HEK293T (cell line): ENCODE measurements around the gene KRTAP13-2.

ENCODE experiments used
- CTCF ChIA-PET: fragments of 350-600 bp; formaldehyde crosslinking; extraction: SDS; loops from one replicate; lab custom pipeline; 2021; ENCODE audit warnings: antibody characterized with exemption, inconsistent platforms; lab: Yijun Ruan, JAX
- POLR2A ChIA-PET: fragments of 350-600 bp; formaldehyde crosslinking; extraction: SDS; loops from one replicate; lab custom pipeline; 2020; ENCODE audit warnings: antibody characterized with exemption, inconsistent platforms; lab: Yijun Ruan, JAX
- DNase-seq: peaks from one replicate; pipeline ENCODE4 v3.0.0; 2012; ENCODE audit warnings: mixed read lengths; ENCODE audit errors: extremely low spot score
- ARNT ChIP-seq: fragments of 450-650 bp; IDR thresholded peaks from 2 replicates; pipeline ENCODE4 v1.6.1; 2017; ENCODE audit warnings: mild to moderate bottlenecking
- BHLHE40 ChIP-seq: fragments of 450-650 bp; IDR thresholded peaks from 2 replicates; pipeline ENCODE4 v1.6.1; 2016; ENCODE audit warnings: mild to moderate bottlenecking, moderate library complexity, borderline replicate concordance
- CTBP1 ChIP-seq: fragments of 450-650 bp; IDR thresholded peaks from 2 replicates; pipeline ENCODE4 v1.6.1; 2016; ENCODE audit warnings: borderline replicate concordance
- ELF4 ChIP-seq: fragments of 450-650 bp; IDR thresholded peaks from 2 replicates; pipeline ENCODE4 v1.6.1; 2017; ENCODE audit warnings: antibody characterized with exemption
- FOXA1 ChIP-seq: fragments of 450-650 bp; IDR thresholded peaks from 2 replicates; pipeline ENCODE4 v1.6.1; 2016; ENCODE audit warnings: mild to moderate bottlenecking
- FOXK2 ChIP-seq: fragments of 450-650 bp; IDR thresholded peaks from 2 replicates; pipeline ENCODE4 v1.6.1; 2016; ENCODE audit warnings: mild to moderate bottlenecking
- FOXM1 ChIP-seq: fragments of 450-650 bp; IDR thresholded peaks from 2 replicates; pipeline ENCODE4 v1.6.1; 2017; ENCODE audit warnings: mild to moderate bottlenecking, borderline replicate concordance
- HDGF ChIP-seq: fragments of 450-650 bp; IDR thresholded peaks from 2 replicates; pipeline ENCODE4 v1.6.1; 2017; ENCODE audit warnings: antibody characterized with exemption, borderline replicate concordance
- L3MBTL2 ChIP-seq: fragments of 450-650 bp; conservative IDR thresholded peaks from 2 replicates; pipeline ENCODE4 v1.6.1; 2016; ENCODE audit warnings: mild to moderate bottlenecking
- LEF1 ChIP-seq: fragments of 450-650 bp; IDR thresholded peaks from 2 replicates; pipeline ENCODE4 v1.6.1; 2017; ENCODE audit warnings: mild to moderate bottlenecking, borderline replicate concordance
- NFRKB ChIP-seq: fragments of 450-650 bp; IDR thresholded peaks from 2 replicates; pipeline ENCODE4 v1.6.1; 2016; ENCODE audit warnings: mild to moderate bottlenecking, moderate library complexity
- SP1 ChIP-seq: fragments of 450-650 bp; IDR thresholded peaks from 2 replicates; pipeline ENCODE4 v1.6.1; 2017
- SUZ12 ChIP-seq: fragments of 450-650 bp; IDR thresholded peaks from 2 replicates; pipeline ENCODE4 v1.6.1; 2016; ENCODE audit warnings: mild to moderate bottlenecking
- TARDBP ChIP-seq: fragments of 450-650 bp; IDR thresholded peaks from 2 replicates; pipeline ENCODE4 v1.6.1; 2016
- ZNF384 ChIP-seq: fragments of 450-650 bp; IDR thresholded peaks from 2 replicates; pipeline ENCODE4 v1.6.1; 2016
- TF ChIP-seq, protein P1 (sequence below): fragments of 450-650 bp; IDR thresholded peaks from 2 replicates; pipeline ENCODE4 v1.6.1; 2016

Gene KRTAP13-2

DNA sequence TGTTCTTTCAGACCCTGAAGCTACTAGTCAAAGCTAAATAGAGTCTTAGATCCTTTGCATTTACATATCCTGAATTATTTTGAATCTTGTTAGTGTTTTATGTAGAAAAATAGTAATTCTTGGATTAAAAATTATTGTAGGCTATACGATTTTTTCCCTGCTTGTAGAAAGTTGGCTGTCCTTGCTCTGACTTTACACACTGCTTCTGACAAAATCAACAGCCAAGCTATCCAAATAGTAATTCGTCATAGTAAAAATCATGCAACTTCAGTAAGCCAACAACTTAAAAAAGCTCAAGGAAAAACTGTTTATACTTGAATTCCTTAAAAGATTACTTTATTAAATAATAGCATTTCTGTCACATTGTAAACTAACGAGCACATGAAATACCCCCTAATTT, 16.2 kb downstream of the KRTAP13-2 start:
- CTCF ChIA-PET = no interaction called here
- POLR2A ChIA-PET = no interaction called here
- no peak for TF ChIP-seq ARNT
- TF ChIP-seq, protein P1, sequence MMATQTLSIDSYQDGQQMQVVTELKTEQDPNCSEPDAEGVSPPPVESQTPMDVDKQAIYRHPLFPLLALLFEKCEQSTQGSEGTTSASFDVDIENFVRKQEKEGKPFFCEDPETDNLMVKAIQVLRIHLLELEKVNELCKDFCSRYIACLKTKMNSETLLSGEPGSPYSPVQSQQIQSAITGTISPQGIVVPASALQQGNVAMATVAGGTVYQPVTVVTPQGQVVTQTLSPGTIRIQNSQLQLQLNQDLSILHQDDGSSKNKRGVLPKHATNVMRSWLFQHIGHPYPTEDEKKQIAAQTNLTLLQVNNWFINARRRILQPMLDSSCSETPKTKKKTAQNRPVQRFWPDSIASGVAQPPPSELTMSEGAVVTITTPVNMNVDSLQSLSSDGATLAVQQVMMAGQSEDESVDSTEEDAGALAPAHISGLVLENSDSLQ = no peak
- no peak for TF ChIP-seq NFRKB
- no peak for TF ChIP-seq ELF4
- no peak for TF ChIP-seq HDGF
- TF ChIP-seq FOXA1 = no peak
- DNase-seq = no peak

DNA sequence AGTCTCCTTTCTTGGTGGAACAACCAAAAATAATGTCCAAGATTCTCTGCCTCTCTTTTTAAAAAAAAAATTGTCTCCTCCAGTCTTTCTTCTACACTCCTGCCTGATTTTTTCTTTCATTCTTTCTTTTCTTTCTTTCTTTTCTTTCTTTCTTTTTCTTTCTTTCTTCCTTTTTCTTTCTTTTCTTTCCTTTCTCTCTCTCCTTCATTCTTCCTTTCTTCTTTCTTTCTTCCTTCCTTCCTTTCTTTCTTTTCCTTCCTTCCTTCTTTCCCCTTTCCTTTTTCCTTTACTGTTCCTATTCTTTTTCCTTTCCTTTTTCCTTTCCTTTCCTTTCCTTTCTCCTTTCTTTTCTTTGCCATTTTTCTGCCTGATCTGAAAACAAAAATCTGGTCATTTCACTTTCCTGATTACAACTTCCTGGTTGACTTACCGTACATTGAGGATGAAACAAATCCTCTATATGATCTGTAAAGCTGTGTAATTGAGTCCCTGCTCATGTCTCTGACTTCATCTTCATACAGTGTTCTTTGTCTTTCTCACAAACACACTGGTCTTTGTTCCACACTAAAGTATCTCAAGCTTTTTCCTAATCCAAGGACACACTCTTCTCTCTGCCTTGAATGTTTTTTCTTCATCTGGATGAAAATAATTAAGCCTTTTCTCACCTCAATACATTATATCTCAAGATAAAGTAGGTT, 17.6 kb downstream of the KRTAP13-2 start:
- ChIA-PET CTCF (no interaction called here), POLR2A (no interaction called here)
- DNase-seq = no peak
- TF ChIP-seq FOXM1 = no peak
- no peak for TF ChIP-seq FOXK2
- no peak for TF ChIP-seq SUZ12
- TF ChIP-seq FOXA1 = no peak
- no peak for TF ChIP-seq TARDBP
- no peak for TF ChIP-seq ELF4
- TF ChIP-seq, protein P1 = no peak
- no peak for TF ChIP-seq NFRKB
- no peak for TF ChIP-seq HDGF
- TF ChIP-seq LEF1 = no peak
- TF ChIP-seq BHLHE40 = no peak
- no peak for TF ChIP-seq CTBP1
- TF ChIP-seq ARNT = no peak
- no peak for TF ChIP-seq SP1
- TF ChIP-seq ZNF384 = no peak

DNA sequence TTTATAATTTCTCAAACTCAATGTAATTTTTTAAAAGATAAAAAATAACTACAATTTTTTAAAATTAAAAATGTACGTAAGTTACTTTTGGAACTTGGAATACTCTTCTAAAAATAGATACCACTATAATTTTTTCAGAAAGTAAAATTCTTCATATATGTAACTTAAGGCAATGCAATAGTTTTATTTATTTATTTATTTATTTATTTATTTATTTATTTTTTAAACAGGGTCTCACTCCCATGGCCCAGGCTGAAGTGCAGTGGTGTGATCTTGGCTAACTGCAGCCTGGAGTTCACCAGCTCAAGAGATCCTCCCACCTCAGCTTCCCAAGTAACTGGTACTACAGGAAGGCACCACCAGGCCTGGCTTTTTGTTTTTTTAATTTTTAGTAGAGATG, 20.5 kb downstream of the KRTAP13-2 start:
- ChIA-PET CTCF (interaction anchor here (0.7 kb wide), 1 partner anchor 13 kb away, joined by 4 read pairs; no protein-coding TSS in a partner anchor), POLR2A (no interaction called here)
- DNase-seq = no peak
- no peak for TF ChIP-seq SP1
- no peak for TF ChIP-seq LEF1
- no peak for TF ChIP-seq HDGF
- TF ChIP-seq SUZ12 = no peak
- no peak for TF ChIP-seq FOXM1
- TF ChIP-seq ELF4 = no peak
- no peak for TF ChIP-seq CTBP1
- no peak for TF ChIP-seq TARDBP
- no peak for TF ChIP-seq BHLHE40
- TF ChIP-seq FOXK2 = no peak
- TF ChIP-seq L3MBTL2 = no peak
- no peak for TF ChIP-seq ZNF384
- TF ChIP-seq NFRKB = no peak

DNA sequence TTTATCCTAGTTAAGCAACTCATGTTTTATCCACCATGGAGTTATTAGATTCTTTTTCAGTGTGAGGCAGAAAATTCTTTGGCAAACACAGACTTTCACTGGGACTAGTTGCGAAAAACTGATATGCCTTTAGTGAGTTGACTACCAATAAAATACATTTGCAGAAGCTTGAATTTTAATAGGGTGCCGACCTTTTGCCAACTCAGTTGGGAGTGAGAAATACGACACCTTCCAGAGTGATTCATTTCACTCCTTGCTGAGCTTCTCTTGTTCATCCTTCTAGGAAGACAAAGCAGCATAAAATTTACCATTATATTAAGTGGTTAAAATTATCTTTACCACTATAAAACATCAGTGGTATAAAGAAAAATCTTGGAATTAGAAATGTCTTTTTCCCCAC, 22.5 kb downstream of the KRTAP13-2 start:
- no peak for TF ChIP-seq L3MBTL2
- no peak for TF ChIP-seq FOXK2
- no peak for TF ChIP-seq ZNF384
- TF ChIP-seq ARNT = no peak
- TF ChIP-seq, protein P1 = no peak
- no peak for TF ChIP-seq TARDBP
- no peak for TF ChIP-seq SP1
- TF ChIP-seq NFRKB = no peak
- no peak for TF ChIP-seq LEF1
- no peak for TF ChIP-seq SUZ12
- no peak for TF ChIP-seq HDGF
- no peak for TF ChIP-seq CTBP1
- TF ChIP-seq ELF4 = no peak
- no peak for TF ChIP-seq FOXM1
- TF ChIP-seq FOXA1 = no peak
- no peak for TF ChIP-seq BHLHE40
- ChIA-PET POLR2A (no interaction called here), CTCF (interaction anchor here (0.7 to 1.3 kb wide), 2 partner anchors 59 to 1278 kb away, joined by 4 to 6 read pairs; no protein-coding TSS in a partner anchor)
- no peak for DNase-seq

DNA sequence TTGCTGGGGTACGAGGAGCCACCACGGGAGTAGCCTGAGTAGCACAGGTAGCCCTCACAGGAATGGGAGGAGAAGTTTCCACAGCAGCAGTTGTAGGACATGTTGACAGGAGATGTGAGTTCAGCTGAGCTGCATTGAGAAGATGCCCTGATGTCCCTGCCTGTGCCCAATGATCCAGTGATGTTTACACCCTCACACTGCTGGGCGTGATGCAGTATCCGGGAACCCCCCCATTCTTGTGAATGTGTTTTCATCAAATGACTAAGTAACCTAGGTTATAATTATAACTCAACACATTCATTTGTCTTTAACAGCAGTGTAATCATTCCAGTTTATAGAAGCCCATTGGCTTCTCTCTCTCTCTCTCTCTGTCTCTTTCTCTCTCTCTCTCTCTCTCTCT, 23.6 kb downstream of the KRTAP13-2 start, which contains the start of gene KRTAP23-1:
Gene KRTAP23-1 (minus strand): TSS at position 101 of the 400 bp plus-strand sequence. CDS start 0 bp downstream, at position 101.
- DNase-seq = no peak
- TF ChIP-seq HDGF (no peak), LEF1 (no peak), SUZ12 (no peak), CTBP1 (no peak), FOXM1 (no peak), ZNF384 (no peak), ARNT (no peak), TARDBP (no peak), SP1 (no peak), ELF4 (no peak), FOXA1 (no peak), L3MBTL2 (no peak), NFRKB (no peak), BHLHE40 (no peak), FOXK2 (no peak)
- TF ChIP-seq, protein P1 = no peak
- POLR2A ChIA-PET = no interaction called here
- CTCF ChIA-PET = interaction anchor here (1.3 kb wide), 1 partner anchor 60 kb away, joined by 4 read pairs; no protein-coding TSS in a partner anchor
